OCI-LY1 (cell line): Measurements from ENCODE around the gene PHLPP1.

Experiments
- H2AFZ ChIP-seq: fragments of 200-600 bp; sonication (generic), shearing (Covaris generic); 2 replicates; pipeline ENCODE4 v1.6.0; 2014; ENCODE audit warnings: antibody characterized with exemption, mild to moderate bottlenecking, low read length
- H3F3A ChIP-seq: fragments of 200-600 bp; sonication (generic), shearing (Covaris generic); 2 replicates; pipeline ENCODE4 v1.6.0; 2014; ENCODE audit warnings: mild to moderate bottlenecking, antibody characterized with exemption, low read length, moderate library complexity; ENCODE audit not compliant: insufficient read depth
- H3K27ac ChIP-seq: fragments of 200-600 bp; sonication (generic); 2 replicates; pipeline ENCODE4 v1.5.1; 2014; ENCODE audit warnings: low read length, mixed run types, mild to moderate bottlenecking, low read depth; ENCODE audit not compliant: poor library complexity, severe bottlenecking
- H3K27me3 ChIP-seq: fragments of 200-600 bp; sonication (generic); 2 replicates; pipeline ENCODE4 v1.6.0; 2014; ENCODE audit warnings: antibody characterized with exemption, mild to moderate bottlenecking, low read length, moderate library complexity; ENCODE audit not compliant: insufficient read depth
- H3K36me3 ChIP-seq: fragments of 200-600 bp; sonication (generic); 2 replicates; pipeline ENCODE4 v1.6.1; 2014; ENCODE audit warnings: mild to moderate bottlenecking, antibody characterized with exemption, low read length, moderate library complexity, mixed read lengths; ENCODE audit not compliant: insufficient read depth
- H3K4me1 ChIP-seq: fragments of 200-600 bp; sonication (generic); 2 replicates; pipeline ENCODE4 v1.5.1; 2014; ENCODE audit warnings: mild to moderate bottlenecking, low read length, moderate library complexity; ENCODE audit not compliant: insufficient read depth, severe bottlenecking
- H3K4me2 ChIP-seq: fragments of 200-600 bp; sonication (generic), shearing (Covaris generic); 2 replicates; pipeline ENCODE4 v1.6.1; 2014; ENCODE audit warnings: low read length
- H3K4me3 ChIP-seq: fragments of 200-600 bp; sonication (generic); 2 replicates; pipeline ENCODE4 v1.5.1; 2014; ENCODE audit warnings: low read length, low read depth, mild to moderate bottlenecking, mixed read lengths; ENCODE audit not compliant: poor library complexity, severe bottlenecking
- H3K79me2 ChIP-seq: fragments of 200-600 bp; shearing (Covaris generic); 2 replicates; pipeline ENCODE4 v1.6.1; 2016; ENCODE audit warnings: mixed run types, low read length, mixed read lengths; ENCODE audit not compliant: insufficient read depth
- H3K9ac ChIP-seq: fragments of 200-600 bp; sonication (generic), shearing (Covaris generic); 2 replicates; pipeline ENCODE4 v1.6.1; 2014; ENCODE audit warnings: mild to moderate bottlenecking, low read length, mixed read lengths
- H3K9me2 ChIP-seq: fragments of 200-600 bp; sonication (generic), shearing (Covaris generic); 2 replicates; pipeline ENCODE4 v1.6.1; 2014; ENCODE audit warnings: low read depth, mild to moderate bottlenecking, low read length, mixed read lengths
- H3K9me3 ChIP-seq: fragments of 200-600 bp; shearing (Covaris generic); 2 replicates; pipeline ENCODE4 v1.6.1; 2014; ENCODE audit warnings: low read length, mixed read lengths
- H4K20me1 ChIP-seq: fragments of 200-600 bp; sonication (generic), shearing (Covaris generic); 2 replicates; pipeline ENCODE4 v1.6.0; 2016; ENCODE audit warnings: mild to moderate bottlenecking, low read length; ENCODE audit not compliant: insufficient read depth
- EZH2 ChIP-seq: fragments of 200-600 bp; sonication (generic), shearing (Covaris generic); IDR thresholded peaks from 2 replicates; pipeline ENCODE4 v1.8.0; 2017; ENCODE audit warnings: borderline replicate concordance, mixed run types, mild to moderate bottlenecking, antibody characterized with exemption, low read length, moderate library complexity, mixed read lengths
- TF ChIP-seq, protein P1 (sequence below): fragments of 200-600 bp; sonication (generic), shearing (Covaris generic); IDR thresholded peaks from 2 replicates; pipeline ENCODE4 v1.5.1; 2017; ENCODE audit warnings: mild to moderate bottlenecking, antibody characterized with exemption, low read length, moderate library complexity, mixed read lengths

Gene PHLPP1

DNA sequence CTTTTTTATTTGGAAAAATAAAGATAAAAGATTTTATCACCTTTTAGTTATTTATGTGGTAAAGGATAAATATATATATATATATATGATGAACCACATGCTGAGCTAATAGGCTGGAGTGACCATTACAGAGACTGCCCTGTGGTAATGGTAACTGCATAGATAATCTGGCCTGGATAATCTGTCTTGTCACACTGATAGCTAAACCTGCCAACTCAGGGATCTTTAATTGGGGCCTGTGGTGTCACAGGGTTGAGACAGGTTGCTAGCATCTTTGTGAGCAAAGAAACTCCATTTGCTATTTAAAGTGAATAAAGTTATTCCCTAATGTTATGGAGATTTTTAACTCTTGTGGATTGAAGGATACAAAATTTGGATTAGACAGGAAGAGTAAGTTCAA lies 203.0 kb downstream of the PHLPP1 start:
- Histone ChIP-seq H3K9ac (no peak overlapping the region), H3K4me1 (peaks cover 23% of the 10 kb centered on the region), H3F3A (no peaks in the 10 kb centered on the region), H3K27ac (no peak overlapping the region), H3K9me3 (no peaks in the 10 kb centered on the region), H3K79me2 (no peaks in the 10 kb centered on the region), H3K9me2 (no peaks in the 10 kb centered on the region), H3K4me2 (no peak overlapping the region), H3K4me3 (no peak overlapping the region), H3K27me3 (no peaks in the 10 kb centered on the region), H4K20me1 (no peaks in the 10 kb centered on the region), H2AFZ (no peak overlapping the region), H3K36me3 (0 out of 2 replicates have a peak, but pooled peaks cover 9% of the 10 kb centered on the region)
- TF ChIP-seq EZH2: no peak
- TF ChIP-seq, protein P1, sequence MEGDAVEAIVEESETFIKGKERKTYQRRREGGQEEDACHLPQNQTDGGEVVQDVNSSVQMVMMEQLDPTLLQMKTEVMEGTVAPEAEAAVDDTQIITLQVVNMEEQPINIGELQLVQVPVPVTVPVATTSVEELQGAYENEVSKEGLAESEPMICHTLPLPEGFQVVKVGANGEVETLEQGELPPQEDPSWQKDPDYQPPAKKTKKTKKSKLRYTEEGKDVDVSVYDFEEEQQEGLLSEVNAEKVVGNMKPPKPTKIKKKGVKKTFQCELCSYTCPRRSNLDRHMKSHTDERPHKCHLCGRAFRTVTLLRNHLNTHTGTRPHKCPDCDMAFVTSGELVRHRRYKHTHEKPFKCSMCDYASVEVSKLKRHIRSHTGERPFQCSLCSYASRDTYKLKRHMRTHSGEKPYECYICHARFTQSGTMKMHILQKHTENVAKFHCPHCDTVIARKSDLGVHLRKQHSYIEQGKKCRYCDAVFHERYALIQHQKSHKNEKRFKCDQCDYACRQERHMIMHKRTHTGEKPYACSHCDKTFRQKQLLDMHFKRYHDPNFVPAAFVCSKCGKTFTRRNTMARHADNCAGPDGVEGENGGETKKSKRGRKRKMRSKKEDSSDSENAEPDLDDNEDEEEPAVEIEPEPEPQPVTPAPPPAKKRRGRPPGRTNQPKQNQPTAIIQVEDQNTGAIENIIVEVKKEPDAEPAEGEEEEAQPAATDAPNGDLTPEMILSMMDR: no peak

DNA sequence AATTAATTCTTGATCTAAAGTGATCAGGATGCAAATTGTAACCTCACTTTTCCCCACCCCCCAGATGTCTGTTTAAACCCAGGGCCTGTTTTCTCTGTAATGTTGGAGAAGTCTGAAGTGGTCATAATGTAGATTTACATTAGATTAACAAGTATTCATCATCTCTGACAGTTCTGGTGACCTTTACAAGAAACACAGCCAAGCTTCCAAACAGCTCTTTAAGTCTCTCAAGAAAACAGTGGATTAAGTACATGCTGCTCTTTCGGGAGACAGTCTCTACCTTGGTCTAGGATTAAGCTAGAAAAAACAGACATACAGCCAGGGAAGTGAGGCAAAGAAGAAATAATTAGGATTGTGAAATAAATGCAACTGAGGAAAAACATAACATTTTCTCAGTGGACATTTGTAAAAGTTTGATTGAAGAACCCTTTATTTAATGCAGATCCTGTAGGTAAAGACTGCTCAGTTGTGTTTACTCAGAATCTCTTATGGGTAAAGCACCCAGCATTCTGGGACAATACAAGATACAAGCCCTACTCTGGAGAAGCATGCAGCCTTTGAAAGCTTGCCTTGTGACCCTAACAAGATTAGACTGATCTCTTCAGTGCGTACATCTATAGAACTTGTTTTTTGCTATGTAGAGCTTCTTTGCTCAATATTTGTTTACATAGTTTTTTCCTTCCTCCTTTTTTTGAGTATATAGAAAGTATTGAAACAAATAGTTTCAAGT lies 203.9 kb downstream of the PHLPP1 start:
- Histone ChIP-seq H3K9me3 (no peaks in the 10 kb centered on the region), H3K4me1 (peaks cover 15% of the 10 kb centered on the region), H3K9me2 (no peaks in the 10 kb centered on the region), H3K27me3 (no peaks in the 10 kb centered on the region), H3K4me2 (no peak overlapping the region), H3K79me2 (no peaks in the 10 kb centered on the region), H2AFZ (no peak overlapping the region), H3K36me3 (0 out of 2 replicates have a peak, but pooled peaks cover 9% of the 10 kb centered on the region), H3K4me3 (no peak overlapping the region), H3K27ac (no peak overlapping the region), H4K20me1 (no peaks in the 10 kb centered on the region), H3F3A (no peaks in the 10 kb centered on the region), H3K9ac (no peak overlapping the region)
- TF ChIP-seq, protein P1: no peak
- no peak for TF ChIP-seq EZH2

DNA sequence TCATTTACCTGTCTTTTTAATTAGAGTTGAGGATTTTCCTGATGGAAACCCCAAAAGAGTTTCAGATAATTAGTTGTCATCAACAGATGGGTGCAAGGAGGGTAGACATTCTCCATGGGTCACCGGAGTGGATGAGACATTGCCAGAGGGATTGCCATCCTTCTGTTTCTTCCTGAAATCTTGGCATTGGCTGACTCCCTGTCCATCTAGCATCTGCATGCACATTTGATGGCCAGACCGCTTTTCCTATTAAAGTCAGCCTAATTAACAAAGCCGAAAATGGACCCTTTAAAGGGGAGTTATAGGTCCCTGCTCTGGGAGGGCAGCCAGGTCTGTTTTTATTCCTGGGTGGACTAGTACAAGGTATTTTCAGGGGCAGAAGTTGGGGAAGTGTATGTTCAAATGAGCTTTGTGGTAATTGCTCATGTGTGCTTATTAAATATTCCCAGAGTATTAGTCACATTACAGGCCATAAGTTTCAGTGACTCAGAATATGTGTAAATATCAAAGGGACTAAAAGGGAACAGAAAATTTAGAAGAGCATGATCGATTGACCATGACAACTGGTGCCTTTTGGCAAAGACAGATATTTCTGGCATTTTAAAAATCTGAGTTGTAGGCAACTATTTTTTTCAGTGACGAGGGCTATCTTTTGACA lies 209.8 kb downstream of the PHLPP1 start:
- Histone ChIP-seq H3K79me2 (no peaks in the 10 kb centered on the region), H3K4me3 (no peak overlapping the region), H3K4me1 (no peaks in the 10 kb centered on the region), H2AFZ (no peak overlapping the region), H3K9me2 (no peaks in the 10 kb centered on the region), H4K20me1 (no peaks in the 10 kb centered on the region), H3F3A (no peaks in the 10 kb centered on the region), H3K4me2 (no peak overlapping the region), H3K9me3 (no peaks in the 10 kb centered on the region), H3K9ac (no peak overlapping the region), H3K27me3 (no peaks in the 10 kb centered on the region), H3K36me3 (no peaks in the 10 kb centered on the region), H3K27ac (no peak overlapping the region)
- TF ChIP-seq EZH2: no peak
- TF ChIP-seq, protein P1: no peak
